ENCODE data around the gene DNAJA3. TPM values are rescaled to one million over a fixed set of nuclear protein-coding genes. Genes with fewer than 3 reads are reported as not detected.

The DNAJA3 gene
- total RNA-seq, 1 donor from 2014 or later: 27.3 TPM

GRCh38 chr16:4419402-4419959 lies 6.2 kb upstream of the DNAJA3 start:
- H3K4me3 ChIP-seq: no peak overlapping the region
- Mint-ChIP-seq H3K4me3 (no peak overlapping the region), H3K9me3 (no peaks in the 10 kb centered on the region), H3K36me3 (no peaks in the 10 kb centered on the region), H3K27ac (no peak overlapping the region), H3K27me3 (ENCODE audit: insufficient read depth, low read depth) (peaks cover 5% of the 10 kb centered on the region), H3K4me1 (peaks cover 10% of the 10 kb centered on the region)
- H3K79me2 ChIP-seq (ENCODE audit: low read depth): peaks cover 1% of the 10 kb centered on the region
- no peak overlapping the region for H3K9ac ChIP-seq
- no peak overlapping the region for H2AFZ ChIP-seq (replicated peaks)
- DNase-seq (ENCODE audit: low spot score): no peak
- peaks cover 15% of the 10 kb centered on the region for H3K27me3 ChIP-seq
- peaks cover 14% of the 10 kb centered on the region for H3F3A ChIP-seq (ENCODE audit: low read depth)
- TF ChIP-seq CTCF (IDR thresholded peaks at IDR 0.05) (no peak), EZH2phosphoT487 (IDR thresholded peaks at IDR 0.05) (no peak), EZH2 (IDR thresholded peaks at IDR 0.05) (no peak)
- peaks cover 3% of the 10 kb centered on the region for H3K4me1 ChIP-seq
- H3K4me2 ChIP-seq: no peak overlapping the region
- no peaks in the 10 kb centered on the region for H3K36me3 ChIP-seq
- H3K27ac ChIP-seq: no peak overlapping the region
- peaks cover 5% of the 10 kb centered on the region for H4K20me1 ChIP-seq (ENCODE audit: low read depth)
- no peaks in the 10 kb centered on the region for H3K9me3 ChIP-seq (ENCODE audit: low read depth)

- peaks cover 8% of the 10 kb centered on the region for H3K4me1 Mint-ChIP-seq
- TF ChIP-seq CTCF (IDR thresholded peaks at IDR 0.05) (no peak), EZH2phosphoT487 (IDR thresholded peaks at IDR 0.05) (no peak), EZH2 (IDR thresholded peaks at IDR 0.05) (no peak)
- Histone ChIP-seq H3F3A (ENCODE audit: low read depth) (peaks cover 8% of the 10 kb centered on the region), H3K4me2 (no peak overlapping the region), H4K20me1 (ENCODE audit: low read depth) (peaks cover under 1% of the 10 kb centered on the region), H3K79me2 (ENCODE audit: low read depth) (peaks cover 7% of the 10 kb centered on the region), H3K27me3 (peaks cover 15% of the 10 kb centered on the region), H3K27ac (no peak overlapping the region), H3K4me1 (peaks cover 3% of the 10 kb centered on the region), H3K4me3 (no peak overlapping the region), H3K9ac (no peak overlapping the region), H3K36me3 (no peaks in the 10 kb centered on the region), H2AFZ (replicated peaks) (no peak overlapping the region), H3K9me3 (ENCODE audit: low read depth) (no peaks in the 10 kb centered on the region)
- H3K27ac Mint-ChIP-seq: no peak overlapping the region
- peaks cover 5% of the 10 kb centered on the region for H3K27me3 Mint-ChIP-seq (ENCODE audit: insufficient read depth, low read depth)
- DNase-seq (ENCODE audit: low spot score): no peak
- H3K4me3 Mint-ChIP-seq: no peak overlapping the region
- no peaks in the 10 kb centered on the region for H3K9me3 Mint-ChIP-seq
- no peaks in the 10 kb centered on the region for H3K36me3 Mint-ChIP-seq
These were observed 5.1 kb upstream of the DNAJA3 start for GRCh38 chr16:4420505-4421105.

GRCh38 chr16:4426021-4426684 lies 485 bp downstream of the DNAJA3 start:
- H3K4me1 ChIP-seq: peaks cover 8% of the 10 kb centered on the region
- H3K79me2 ChIP-seq (ENCODE audit: low read depth): peaks cover 57% of the 10 kb centered on the region
- no peaks in the 10 kb centered on the region for H3F3A ChIP-seq (ENCODE audit: low read depth)
- peak overlapping the region; percentile 90 for H3K4me2 ChIP-seq
- no peak for DNase-seq (ENCODE audit: low spot score)
- H3K27ac ChIP-seq: no peak overlapping the region
- H3K36me3 ChIP-seq: no peaks in the 10 kb centered on the region
- peak overlapping the region; percentile 97 for H3K4me3 Mint-ChIP-seq
- peak overlapping the region; percentile 84 for H3K4me3 ChIP-seq
- no peaks in the 10 kb centered on the region for H3K27me3 ChIP-seq
- no peaks in the 10 kb centered on the region for H3K9me3 Mint-ChIP-seq
- TF ChIP-seq EZH2 (IDR thresholded peaks at IDR 0.05): no peak
- no peak for TF ChIP-seq EZH2phosphoT487 (IDR thresholded peaks at IDR 0.05)
- TF ChIP-seq CTCF (IDR thresholded peaks at IDR 0.05): no peak
- peak overlapping the region; percentile 2 for H3K27ac Mint-ChIP-seq
- peak overlapping the region; percentile 100 for H2AFZ ChIP-seq (replicated peaks)
- H3K9ac ChIP-seq: peak overlapping the region; percentile 85
- H3K9me3 ChIP-seq (ENCODE audit: low read depth): no peaks in the 10 kb centered on the region
- H3K4me1 Mint-ChIP-seq: peaks cover 18% of the 10 kb centered on the region
- peaks cover 10% of the 10 kb centered on the region for H3K36me3 Mint-ChIP-seq
- no peaks in the 10 kb centered on the region for H3K27me3 Mint-ChIP-seq (ENCODE audit: insufficient read depth, low read depth)
- peaks cover 14% of the 10 kb centered on the region for H4K20me1 ChIP-seq (ENCODE audit: low read depth)
